Bronchial epithelial cell (primary cell): ENCODE results near the gene CKS1B. TPM values are rescaled to one million over a fixed set of nuclear protein-coding genes. Genes with fewer than 3 reads are reported as not detected.

Source experiments
- DNase-seq: peaks from one replicate; pipeline ENCODE4 v3.0.0-alpha.2; 2010; ENCODE audit warnings: low read depth
- FAIRE-seq: peaks from 2 replicates; lab custom pipeline; 2011; peaks lifted over from hg19 to GRCh38; lab: Jason Lieb, UNC
- H3K27me3 ChIP-seq: 2 replicates; pipeline ENCODE4 v1.5.1; 2011; ENCODE audit warnings: low read length; ENCODE audit not compliant: control insufficient read depth, insufficient read depth
- H3K36me3 ChIP-seq: 2 replicates; pipeline ENCODE4 v1.5.1; 2011; ENCODE audit warnings: low read length; ENCODE audit not compliant: control insufficient read depth, insufficient read depth
- H3K4me3 ChIP-seq: 2 replicates; pipeline ENCODE4 v1.5.1; 2011; ENCODE audit warnings: mild to moderate bottlenecking, low read depth, low read length, control low read depth
- CTCF ChIP-seq: IDR thresholded peaks from 2 replicates; pipeline ENCODE4 v1.5.1; 2011; ENCODE audit warnings: mild to moderate bottlenecking, moderate library complexity, low read length, control low read depth, inconsistent platforms; ENCODE audit not compliant: insufficient read depth, severe bottlenecking
- total RNA-seq: library from RNA; depleted of rRNA; stranded (reverse); fragments of >200 nt; gene quantifications from 2 replicates; pipeline ENCODE4 v1.2.1, GENCODE V29; 2014

The CKS1B gene
- total RNA-seq, 1 donor from 2014 or later, result 56.3 TPM

DNA sequence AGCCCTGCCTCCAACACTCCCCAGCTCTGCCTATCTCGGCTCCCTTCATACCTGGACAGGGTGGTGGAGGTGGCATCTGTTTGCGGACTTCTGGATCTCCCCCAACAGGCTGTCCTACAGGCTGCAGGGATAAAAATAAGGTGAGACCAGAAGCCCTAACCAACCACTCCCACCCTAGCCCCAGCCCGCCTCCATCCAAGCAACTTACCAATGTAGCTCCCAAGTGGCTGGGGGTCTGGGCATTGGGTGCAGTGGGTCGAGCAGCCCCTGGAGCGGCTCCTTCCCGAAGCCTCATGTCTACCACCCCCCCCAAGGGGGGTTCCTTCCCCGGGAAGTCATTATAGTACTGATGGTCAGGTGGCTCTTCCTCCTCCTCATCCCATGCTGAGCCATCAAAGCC is 8.4 kb upstream of the CKS1B start:
- Histone ChIP-seq H3K4me3 (no peak overlapping the region), H3K27me3 (no peaks in the 10 kb centered on the region), H3K36me3 (peaks cover 43% of the 10 kb centered on the region)
- no peak for TF ChIP-seq CTCF
- DNase-seq (no peak), FAIRE-seq (no peak)

DNA sequence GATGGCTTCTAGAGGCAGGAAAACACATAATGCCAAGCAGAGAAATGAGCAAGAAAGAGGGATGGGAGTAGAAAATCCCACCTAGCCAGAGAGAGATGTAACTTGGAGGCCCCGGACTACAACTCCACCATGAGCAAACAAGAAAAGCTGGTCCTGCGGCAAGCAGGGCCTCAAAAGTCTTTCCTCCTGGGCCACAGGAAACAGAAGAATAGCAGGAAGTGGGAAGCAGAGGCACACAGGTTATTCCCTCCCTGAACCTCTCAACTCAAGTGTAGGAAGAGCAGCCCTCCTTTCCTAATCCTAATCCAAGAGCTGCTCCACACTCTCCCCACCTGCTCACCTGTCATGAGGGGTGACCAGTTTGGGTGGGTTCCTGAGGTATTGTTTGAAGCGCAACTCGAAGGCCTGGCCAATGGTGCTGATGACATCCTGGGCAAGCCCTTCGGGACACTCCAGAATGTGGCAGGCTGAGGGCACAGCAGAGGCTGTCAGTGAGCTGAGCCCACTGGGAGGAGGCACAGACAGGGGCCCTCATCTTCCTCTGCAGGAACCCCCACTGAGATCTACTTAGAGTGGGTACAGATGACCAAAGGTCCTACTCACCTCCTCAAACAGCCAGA is 7.0 kb upstream of the CKS1B start:
- DNase-seq, result no peak
- peaks cover 43% of the 10 kb centered on the region for H3K36me3 ChIP-seq
- peak overlapping the region; percentile 2 for H3K4me3 ChIP-seq
- no peak for FAIRE-seq
- H3K27me3 ChIP-seq, result no peaks in the 10 kb centered on the region
- TF ChIP-seq CTCF, result no peak

- FAIRE-seq, result no peak
- peak overlapping the region; percentile 74 for H3K4me3 ChIP-seq
- peaks cover 41% of the 10 kb centered on the region for H3K36me3 ChIP-seq
- TF ChIP-seq CTCF, result no peak
- H3K27me3 ChIP-seq, result no peaks in the 10 kb centered on the region
- DNase-seq, result no peak
These were observed 5.8 kb upstream of the CKS1B start for GRCh38 chr1:154968731-154969130.

- FAIRE-seq, result no peak
- H3K36me3 ChIP-seq, result peaks cover 41% of the 10 kb centered on the region
- DNase-seq, result no peak
- H3K4me3 ChIP-seq, result peak overlapping the region; percentile 74
- TF ChIP-seq CTCF, result no peak
- H3K27me3 ChIP-seq, result no peaks in the 10 kb centered on the region
These were observed 5.2 kb upstream of the CKS1B start for GRCh38 chr1:154969246-154969645.

DNA sequence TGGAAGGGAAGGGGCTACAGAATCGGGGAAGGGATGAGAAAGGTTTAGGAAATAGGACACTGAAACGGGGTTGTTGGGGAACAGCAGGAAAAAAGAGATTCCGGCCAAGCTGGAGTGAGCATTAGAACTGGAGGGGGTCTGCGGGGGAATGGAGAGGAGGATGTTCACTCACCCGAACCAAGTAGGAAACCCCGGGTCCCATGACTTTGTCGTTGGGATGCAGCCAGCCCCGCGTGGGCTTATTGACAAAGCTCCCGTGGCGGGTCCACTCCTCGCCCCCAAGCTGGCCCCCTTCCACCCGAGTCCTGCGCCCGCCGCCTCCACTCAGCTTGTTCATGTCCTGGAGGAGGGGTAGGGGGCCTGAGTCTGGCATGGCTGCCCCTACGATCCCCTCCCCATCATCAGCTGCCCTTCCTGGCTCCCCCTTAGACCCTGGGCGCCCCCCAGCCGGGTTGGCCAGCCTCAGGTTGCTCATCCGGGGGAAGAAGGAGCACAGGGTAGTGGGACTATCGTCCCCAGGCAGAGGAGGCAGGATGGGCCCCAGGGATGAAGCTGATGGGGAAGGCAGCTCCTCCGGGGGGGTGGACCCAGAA is 4.5 kb upstream of the CKS1B start:
- DNase-seq (no peak), FAIRE-seq (no peak)
- Histone ChIP-seq H3K4me3 (peak overlapping the region; percentile 74), H3K27me3 (no peaks in the 10 kb centered on the region), H3K36me3 (peaks cover 35% of the 10 kb centered on the region)
- TF ChIP-seq CTCF, result no peak
